GM21360 (cell line): Measurements from ENCODE around the gene SGCD.

Source experiments
- ATAC-seq: cut with Tn5 transposase; IDR thresholded peaks from one replicate; pipeline ENCODE4 v1.9.1; 2021; ENCODE audit warnings: mild to moderate bottlenecking, moderate library complexity; ENCODE audit not compliant: unreplicated experiment

SGCD gene

GRCh38 chr5:156451505-156451904 lies 124.5 kb downstream of the SGCD start:
- ATAC-seq = no peak

GRCh38 chr5:156456857-156457256 lies 129.9 kb downstream of the SGCD start:
- no peak for ATAC-seq

GRCh38 chr5:156459812-156460385 lies 132.9 kb downstream of the SGCD start:
- ATAC-seq = no peak

- ATAC-seq = no peak
Measured at GRCh38 chr5:156460471-156460870, 133.5 kb downstream of the SGCD start.

GRCh38 chr5:156466871-156467270 lies 139.9 kb downstream of the SGCD start:
- ATAC-seq = no peak

GRCh38 chr5:156469636-156470035 lies 142.7 kb downstream of the SGCD start:
- ATAC-seq = no peak

- no peak for ATAC-seq
Measured at GRCh38 chr5:156471893-156472292, 144.9 kb downstream of the SGCD start.

GRCh38 chr5:156473269-156473908 lies 146.4 kb downstream of the SGCD start:
- no peak for ATAC-seq

GRCh38 chr5:156474251-156474650 lies 147.3 kb downstream of the SGCD start:
- no peak for ATAC-seq

GRCh38 chr5:156475182-156476157 lies 148.5 kb downstream of the SGCD start:
- ATAC-seq = no peak

- no peak for ATAC-seq
Measured at GRCh38 chr5:156476158-156476551, 149.2 kb downstream of the SGCD start.

- ATAC-seq = no peak
Measured at GRCh38 chr5:156476678-156477077, 149.7 kb downstream of the SGCD start.

- ATAC-seq = no peak
Measured at GRCh38 chr5:156477196-156477595, 150.2 kb downstream of the SGCD start.

GRCh38 chr5:156479849-156480248 lies 152.9 kb downstream of the SGCD start:
- ATAC-seq = no peak

- ATAC-seq = no peak
Measured at GRCh38 chr5:156481741-156482140, 154.8 kb downstream of the SGCD start.

GRCh38 chr5:156482818-156483217 lies 155.9 kb downstream of the SGCD start:
- ATAC-seq = no peak

- no peak for ATAC-seq
Measured at GRCh38 chr5:156486394-156487238, 159.7 kb downstream of the SGCD start.

GRCh38 chr5:156491766-156492165 lies 164.8 kb downstream of the SGCD start:
- ATAC-seq = no peak

- no peak for ATAC-seq
Measured at GRCh38 chr5:156496291-156496690, 169.3 kb downstream of the SGCD start.

GRCh38 chr5:156497804-156498208 lies 170.8 kb downstream of the SGCD start:
- no peak for ATAC-seq
